Heart right ventricle (tissue), 16 donors: ENCODE measurements around the gene ADGRE3. TPM values are rescaled to one million over a fixed set of nuclear protein-coding genes. Genes with fewer than 3 reads are reported as not detected.

ENCODE experiments used
- ATAC-seq, 8 donors: fragments of 200-7000 bp; cut with Tn5 transposase; one replicate each; pipeline ENCODE4 v1.9.1; 2020; ENCODE audit warnings: mild to moderate bottlenecking in 8 of 8, moderate library complexity in 8 of 8, moderate number of reproducible peaks in 1 of 8
- DNase-seq, 2 donors: peaks; one replicate each; pipeline ENCODE4 v3.0.0-alpha.2; 2020
- H3K27ac ChIP-seq, 10 donors: fragments of 200-600 bp; sonication (generic) in 2 of 10; one replicate each; pipeline versions ENCODE4 v1.5.0 to v1.8.0; 2020 to 2022; ENCODE audit warnings: mild to moderate bottlenecking in 3 of 10
- H3K27me3 ChIP-seq, 7 donors: fragments of 200-600 bp; one replicate each; pipeline ENCODE4 v1.8.0; 2021 to 2022; ENCODE audit warnings: mild to moderate bottlenecking in 2 of 7
- H3K36me3 ChIP-seq, 9 donors: fragments of 200-600 bp; sonication (generic) in 1 of 9; one replicate each; pipeline versions ENCODE4 v1.5.0 to v1.8.0; 2020 to 2022; ENCODE audit warnings: mild to moderate bottlenecking in 2 of 9
- H3K4me1 ChIP-seq, 9 donors: fragments of 200-600 bp; sonication (generic) in 1 of 9; one replicate each; pipeline versions ENCODE4 v1.5.0 to v1.8.0; 2020 to 2022; ENCODE audit warnings: mild to moderate bottlenecking in 4 of 9
- H3K4me3 ChIP-seq, 10 donors: fragments of 200-600 bp; sonication (generic) in 2 of 10; one replicate each; pipeline versions ENCODE4 v1.5.0 to v1.8.0; 2020 to 2022; ENCODE audit warnings: mild to moderate bottlenecking in 7 of 10, moderate library complexity in 2 of 10
- H3K9me3 ChIP-seq, 11 donors: fragments of 200-600 bp in 10 of 11; sonication (generic) in 2 of 11; one replicate each; pipeline versions ENCODE4 v1.5.0 to v1.8.0; 2013 to 2022; ENCODE audit warnings: mild to moderate bottlenecking in 2 of 11, control low read depth in 1 of 11, moderate library complexity in 1 of 11
- WGBS, 2 donors: extraction: QIAGEN DNeasy Blood & Tissue Kit; methylation state at CpG; one replicate each; pipeline ENCODE4 v1.1.7; 2013; ENCODE audit warnings: inconsistent platforms in 1 of 2; 5-methylcytosine and 5-hydroxymethylcytosine counted together
- intact Hi-C, 10 donors: fragments of 100-400 bp; cut with DNase I; formaldehyde crosslinking; loops; one replicate each; pipeline versions ENCODE4 v1.11.1 to v1.14.2; 2022
- polyA plus RNA-seq, 2 donors: library from polyadenylated mRNA; stranded (reverse); fragments of 200-250 nt; gene quantifications; one replicate each; pipeline ENCODE4 v1.2.3, GENCODE V29; 2013
- total RNA-seq, 10 donors: library from RNA; stranded (reverse); fragmentation: NEBNext Ultra II Directional in 3 of 10; extraction: Animal tissue kit (Norgen Biotek cat#: 25700) in 3 of 10; gene quantifications; one replicate each; pipeline versions ENCODE4 v1.2.1 to v1.2.4, GENCODE V29; 2021 to 2023
- TF ChIP-seq, protein P1 (sequence below), 9 donors: fragments of 200-600 bp; sonication (generic) in 2 of 9; IDR thresholded peaks; one replicate each; pipeline versions ENCODE4 v1.5.0 to v1.8.0; 2021 to 2022; ENCODE audit warnings: antibody characterized with exemption in 9 of 9, mild to moderate bottlenecking in 5 of 9, moderate library complexity in 1 of 9
- donor health status: Arrhythmogenic right ventricular cardiomyopathy.
- donor health status: ischemic (EF 13 %, LVEDD 7.1; RV severe dilation, severe dysfunction).
- donor health status: healthy with polysubstance abuse.
- donor health status: DM: no; HTN: yes; CAD: no.
- donor health status: DM: no; HTN: no; CAD: no.
- donor health status: ischemic (EF 25% LVEDD 6.9; RV normal size, moderate dysfunction).
- donor health status: ischemic (EF 25% LVEDD 5.7; RV mildly dilated, moderate dysfunction).
- donor health status: healthy.
- donor health status: DM: yes; HTN: yes; CAD: no.
- donor health status: Ischemic cardiomyopathy.
- donor health status: ischemic (EF 35%, LVEDD 5.7; RV mildly dilated, moderate dysfunction).
- donor health status: nonischemic (EF 11% LVEDD 7.7; RV severe dilation, severe dysfunction).
- donor health status: DM: yes; HTN: yes; CAD: no.
- donor health status: PGD.
- donor health status: ischemic (EF 29% LVEDD 5.4; RV normal size, mild dysfunction).
- donor health status: nonischemic (EF 23%, LVEDD 6.1; RV moderate dilation, normal function).

The ADGRE3 gene
- total and polyA plus RNA-seq, 12 donors, result 0.01 to 0.78 (median 0.23) TPM; not detected in 4

DNA sequence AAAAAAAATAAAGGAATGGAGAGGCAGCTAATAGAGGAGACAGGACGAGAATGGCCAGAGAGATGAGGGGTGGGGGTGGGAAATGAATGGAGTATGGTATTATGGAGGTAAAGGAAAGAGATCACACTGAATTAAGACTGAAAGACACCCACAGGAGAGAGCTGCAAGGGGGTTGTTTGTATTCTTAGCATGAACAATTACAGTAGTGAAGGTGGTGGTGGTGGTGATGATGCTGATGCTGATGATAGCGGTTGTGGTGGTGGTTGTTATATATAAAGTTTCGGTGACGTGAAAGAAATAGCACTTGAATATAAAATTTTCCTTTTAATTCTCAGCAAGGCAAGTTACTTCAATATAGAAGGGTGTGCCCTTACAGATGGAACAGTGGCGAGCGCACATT is 2.8 kb upstream of the ADGRE3 start:
- Histone ChIP-seq H3K27me3 (peaks cover 0 to 33% (median 6%) of the 10 kb centered on the region in 7 donors), H3K36me3 (no peaks in the 10 kb centered on the region)
- WGBS, 2 donors, result 90 to 93% methylated on average over 6 of the region's 6 CpGs

DNA sequence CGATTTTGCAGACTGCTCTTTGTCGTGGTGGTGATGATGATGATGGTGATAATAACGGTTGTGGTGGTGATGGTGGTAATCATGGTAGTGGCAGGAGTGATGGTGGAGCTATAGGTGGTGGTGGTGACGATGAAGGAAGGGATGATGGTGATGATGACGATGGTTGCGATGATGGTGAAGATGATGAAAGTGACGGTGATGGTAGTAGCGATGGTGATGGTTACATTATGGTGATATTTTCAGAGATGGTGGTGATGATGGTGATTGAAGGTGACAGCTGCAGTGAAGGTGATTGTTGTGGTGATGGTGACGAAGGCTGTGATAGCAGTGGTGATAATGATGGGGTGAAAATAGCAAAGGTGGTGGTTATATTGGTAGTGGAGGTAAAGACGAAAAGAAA is 2.1 kb upstream of the ADGRE3 start:
- intact Hi-C loops, result no loop called here
- ATAC-seq (no peak), DNase-seq (no peak)
- TF ChIP-seq, protein P1, sequence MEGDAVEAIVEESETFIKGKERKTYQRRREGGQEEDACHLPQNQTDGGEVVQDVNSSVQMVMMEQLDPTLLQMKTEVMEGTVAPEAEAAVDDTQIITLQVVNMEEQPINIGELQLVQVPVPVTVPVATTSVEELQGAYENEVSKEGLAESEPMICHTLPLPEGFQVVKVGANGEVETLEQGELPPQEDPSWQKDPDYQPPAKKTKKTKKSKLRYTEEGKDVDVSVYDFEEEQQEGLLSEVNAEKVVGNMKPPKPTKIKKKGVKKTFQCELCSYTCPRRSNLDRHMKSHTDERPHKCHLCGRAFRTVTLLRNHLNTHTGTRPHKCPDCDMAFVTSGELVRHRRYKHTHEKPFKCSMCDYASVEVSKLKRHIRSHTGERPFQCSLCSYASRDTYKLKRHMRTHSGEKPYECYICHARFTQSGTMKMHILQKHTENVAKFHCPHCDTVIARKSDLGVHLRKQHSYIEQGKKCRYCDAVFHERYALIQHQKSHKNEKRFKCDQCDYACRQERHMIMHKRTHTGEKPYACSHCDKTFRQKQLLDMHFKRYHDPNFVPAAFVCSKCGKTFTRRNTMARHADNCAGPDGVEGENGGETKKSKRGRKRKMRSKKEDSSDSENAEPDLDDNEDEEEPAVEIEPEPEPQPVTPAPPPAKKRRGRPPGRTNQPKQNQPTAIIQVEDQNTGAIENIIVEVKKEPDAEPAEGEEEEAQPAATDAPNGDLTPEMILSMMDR (IDR thresholded peaks at IDR 0.05), result no peak
- Histone ChIP-seq H3K36me3 (no peaks in the 10 kb centered on the region), H3K4me1 (peaks cover 0 to 34% (median 0%) of the 10 kb centered on the region in 9 donors), H3K4me3 (no peak overlapping the region), H3K9me3 (no peaks in the 10 kb centered on the region), H3K27ac (no peak overlapping the region), H3K27me3 (peaks cover 0 to 40% (median 8%) of the 10 kb centered on the region in 7 donors)
- WGBS, 2 donors, result 85% methylated on average over 10 of the region's 10 CpGs

More for the DNA sequence above, 2.8 kb upstream of the ADGRE3 start:
- DNase-seq, result no peak
- intact Hi-C loops, result no loop called here
- TF ChIP-seq, protein P1 (IDR thresholded peaks at IDR 0.05), result no peak
- no peak for ATAC-seq
- Histone ChIP-seq H3K4me1 (peaks cover 0 to 33% (median 0%) of the 10 kb centered on the region in 9 donors), H3K9me3 (no peaks in the 10 kb centered on the region), H3K27ac (no peak overlapping the region), H3K4me3 (no peak overlapping the region)

DNA sequence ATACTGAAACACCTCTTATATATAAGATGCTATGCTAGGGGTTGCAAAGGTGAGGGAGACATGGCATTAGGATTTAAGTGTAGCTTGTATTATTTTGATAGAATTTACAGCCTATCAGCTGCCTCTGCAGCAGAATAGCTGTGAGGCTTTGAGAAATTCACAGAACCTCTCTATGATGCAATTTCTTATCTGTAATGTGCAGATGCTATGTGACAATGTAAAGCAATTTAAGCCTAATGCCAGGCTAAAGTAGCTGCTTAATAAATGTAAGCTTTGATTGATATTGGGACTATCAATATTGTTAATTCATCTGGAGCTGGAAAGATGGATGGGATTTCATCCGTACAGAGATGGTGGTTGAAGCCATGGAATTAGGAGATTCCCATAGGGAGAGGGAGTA is 1.6 kb downstream of the ADGRE3 start:
- no peak for ATAC-seq

DNA sequence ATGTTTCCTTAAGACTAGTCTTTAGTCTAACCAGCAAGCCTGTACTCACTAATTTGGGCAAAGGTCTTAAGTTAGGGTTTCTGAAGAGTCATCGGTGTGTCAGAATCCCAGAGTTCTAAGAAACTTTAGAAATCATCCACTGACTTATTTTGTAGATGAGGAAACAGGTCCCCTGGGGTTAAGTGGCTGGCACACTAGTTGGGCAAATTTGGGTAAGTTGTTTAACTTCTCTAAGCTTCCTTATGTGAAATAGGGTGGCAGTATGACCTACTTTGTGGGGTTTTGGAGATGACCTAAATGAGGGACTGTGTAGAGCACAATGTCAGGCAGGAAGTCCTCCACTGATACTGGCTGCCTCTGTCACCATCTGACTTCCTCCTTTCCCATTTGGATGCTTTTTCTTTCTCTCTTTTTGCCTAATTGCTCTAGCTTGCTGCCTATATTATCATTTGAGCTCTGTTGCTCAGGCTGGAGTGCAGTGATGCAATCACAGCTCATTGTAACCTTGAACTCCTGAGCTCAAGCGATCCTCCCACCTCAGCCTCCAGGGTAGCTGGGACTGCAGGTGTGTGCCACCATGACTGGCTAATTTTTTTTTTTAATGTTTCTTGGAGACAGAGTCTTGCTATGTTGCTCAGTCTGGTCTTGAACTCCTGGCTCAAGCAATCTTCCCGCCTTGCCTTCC is 2.3 kb downstream of the ADGRE3 start:
- intact Hi-C loops, result no loop called here
- H3K27me3 ChIP-seq, result peaks cover 0 to 51% (median 21%) of the 10 kb centered on the region in 7 donors
- 81 to 82% methylated on average over 3 of the region's 3 CpGs for WGBS, 2 donors
- H3K36me3 ChIP-seq, result no peaks in the 10 kb centered on the region
- peaks cover 0 to 34% (median 0%) of the 10 kb centered on the region in 9 donors for H3K4me1 ChIP-seq
- TF ChIP-seq, protein P1 (IDR thresholded peaks at IDR 0.05), result no peak
- H3K27ac ChIP-seq, result peak overlapping the region in 1 of 10 donors; percentile 78
- ATAC-seq, result peak in 1 of 8 donors; percentile 41
- H3K9me3 ChIP-seq, result peaks cover 0 to 17% (median 2%) of the 10 kb centered on the region in 11 donors
- H3K4me3 ChIP-seq, result peak overlapping the region in 1 of 10 donors; percentile 35
- no peak for DNase-seq

More for the DNA sequence above, 1.6 kb downstream of the ADGRE3 start:
- no peaks in the 10 kb centered on the region for H3K36me3 ChIP-seq
- peaks cover 0 to 17% (median 2%) of the 10 kb centered on the region in 11 donors for H3K9me3 ChIP-seq
- peaks cover 0 to 51% (median 21%) of the 10 kb centered on the region in 7 donors for H3K27me3 ChIP-seq
- TF ChIP-seq, protein P1 (IDR thresholded peaks at IDR 0.05), result no peak
- H3K27ac ChIP-seq, result peak overlapping the region in 1 of 10 donors; percentile 80
- peaks cover 0 to 34% (median 0%) of the 10 kb centered on the region in 9 donors for H3K4me1 ChIP-seq
- intact Hi-C loops, result no loop called here
- peak overlapping the region in 1 of 10 donors; percentile 35 for H3K4me3 ChIP-seq
- 63 to 74% methylated on average over 1 of the region's 1 CpG for WGBS, 2 donors
- no peak for DNase-seq
